ENCODE results near the gene DSE.

The DSE gene

GRCh38 chr6:116429111-116429510, 58.4 kb downstream of the DSE start:
- TF ChIP-seq REST (IDR thresholded peaks at IDR 0.05; ENCODE audit: insufficient read depth in 1 of 2, low read depth in 2 of 2, low read length in 2 of 2) (no peak), POLR2AphosphoS5 (IDR thresholded peaks at IDR 0.05; ENCODE audit: low read depth, low read length) (no peak), FOXP2 (optimal IDR thresholded peaks at IDR 0.05; ENCODE audit: borderline replicate concordance, extremely low read depth, extremely low read length, insufficient read depth) (no peak), SIN3A (IDR thresholded peaks at IDR 0.05; ENCODE audit: borderline replicate concordance, insufficient read depth, low read length) (no peak), TAF1 (IDR thresholded peaks at IDR 0.05; ENCODE audit: borderline replicate concordance, insufficient read depth, low read length) (no peak)

GRCh38 chr6:116430860-116431259, 60.1 kb downstream of the DSE start:
- TF ChIP-seq TAF1 (IDR thresholded peaks at IDR 0.05; ENCODE audit: borderline replicate concordance, insufficient read depth, low read length) (no peak), REST (IDR thresholded peaks at IDR 0.05; ENCODE audit: insufficient read depth in 1 of 2, low read depth in 2 of 2, low read length in 2 of 2) (no peak), SIN3A (IDR thresholded peaks at IDR 0.05; ENCODE audit: borderline replicate concordance, insufficient read depth, low read length) (no peak), FOXP2 (optimal IDR thresholded peaks at IDR 0.05; ENCODE audit: borderline replicate concordance, extremely low read depth, extremely low read length, insufficient read depth) (no peak), POLR2AphosphoS5 (IDR thresholded peaks at IDR 0.05; ENCODE audit: low read depth, low read length) (no peak)

GRCh38 chr6:116431964-116432595, 61.3 kb downstream of the DSE start:
- no peak for TF ChIP-seq FOXP2 (optimal IDR thresholded peaks at IDR 0.05; ENCODE audit: borderline replicate concordance, extremely low read depth, extremely low read length, insufficient read depth)
- TF ChIP-seq POLR2AphosphoS5 (IDR thresholded peaks at IDR 0.05; ENCODE audit: low read depth, low read length): no peak
- TF ChIP-seq TAF1 (IDR thresholded peaks at IDR 0.05; ENCODE audit: borderline replicate concordance, insufficient read depth, low read length): no peak
- no peak for TF ChIP-seq REST (IDR thresholded peaks at IDR 0.05; ENCODE audit: insufficient read depth in 1 of 2, low read depth in 2 of 2, low read length in 2 of 2)
- TF ChIP-seq SIN3A (IDR thresholded peaks at IDR 0.05; ENCODE audit: borderline replicate concordance, insufficient read depth, low read length): no peak

- TF ChIP-seq SIN3A (IDR thresholded peaks at IDR 0.05; ENCODE audit: borderline replicate concordance, insufficient read depth, low read length) (no peak), POLR2AphosphoS5 (IDR thresholded peaks at IDR 0.05; ENCODE audit: low read depth, low read length) (no peak), TAF1 (IDR thresholded peaks at IDR 0.05; ENCODE audit: borderline replicate concordance, insufficient read depth, low read length) (no peak), REST (IDR thresholded peaks at IDR 0.05; ENCODE audit: insufficient read depth in 1 of 2, low read depth in 2 of 2, low read length in 2 of 2) (no peak), FOXP2 (optimal IDR thresholded peaks at IDR 0.05; ENCODE audit: borderline replicate concordance, extremely low read depth, extremely low read length, insufficient read depth) (no peak)
Observed at GRCh38 chr6:116433206-116433712, 62.5 kb downstream of the DSE start.
